Right cardiac atrium (tissue), 5 donors: ENCODE measurements around the gene AHCYL2. TPM values are rescaled to one million over a fixed set of nuclear protein-coding genes. Genes with fewer than 3 reads are reported as not detected.
"Not testable (repeated sequence)": the region's sequence is repeated elsewhere in the genome, so short reads cannot be mapped to it uniquely, and the experiment has no call there.

Experiments used
- ATAC-seq, 2 donors: fragments of 200-7000 bp; cut with Tn5 transposase; one replicate each; pipeline versions ENCODE4 v1.8.0 to v1.9.1; 2020; ENCODE audit warnings: moderate library complexity in 2 of 2, mild to moderate bottlenecking in 1 of 2
- DNase-seq, 3 donors: peaks; one replicate each; pipeline ENCODE4 v3.0.0-alpha.2; 2020
- H3K27ac ChIP-seq: one replicate; pipeline ENCODE4 v1.5.1; 2013; ENCODE audit warnings: mild to moderate bottlenecking, low read length, control low read depth, moderate library complexity
- H3K27me3 ChIP-seq: one replicate; pipeline ENCODE4 v1.6.1; 2013; ENCODE audit not compliant: control insufficient read depth, insufficient read depth
- H3K4me1 ChIP-seq: one replicate; pipeline ENCODE4 v1.6.1; 2013; ENCODE audit warnings: low read length; ENCODE audit not compliant: control insufficient read depth, insufficient read depth
- H3K4me3 ChIP-seq: one replicate; pipeline ENCODE4 v1.5.1; 2013; ENCODE audit warnings: low read length, control low read depth
- H3K9me3 ChIP-seq: one replicate; pipeline ENCODE4 v1.6.1; 2013; ENCODE audit warnings: low read length; ENCODE audit not compliant: control insufficient read depth
- WGBS: extraction: QIAGEN DNeasy Blood & Tissue Kit; methylation state at CpG from one replicate; pipeline ENCODE4 v1.1.7; 2013; 5-methylcytosine and 5-hydroxymethylcytosine counted together
- intact Hi-C, 4 donors: fragments of 100-400 bp; cut with DNase I; formaldehyde crosslinking; loops; one replicate each; pipeline versions ENCODE4 v1.11.0 to v1.14.0; 2022 to 2023
- polyA plus RNA-seq: library from polyadenylated mRNA; stranded (reverse); fragments of 200-250 nt; gene quantifications from one replicate; pipeline ENCODE4 v1.2.3, GENCODE V29; 2013
- total RNA-seq, 4 donors: library from RNA; stranded (reverse); fragmentation: NEBNext Ultra II Directional; extraction: Animal tissue kit (Norgen Biotek cat#: 25700); gene quantifications; one replicate each; pipeline ENCODE4 v1.2.1, GENCODE V29; 2021
- donor health status: healthy with polysubstance abuse.
- donor health status: DM: no; HTN: yes; CAD: no.
- donor health status: DM: no; HTN: no; CAD: no.
- donor health status: DM: no; HTN: yes; CAD: no; lungs with severe emphysema.
- donor health status: DM: yes; HTN: yes; CAD: no.

Gene AHCYL2
- total and polyA plus RNA-seq, 5 donors = 1.8 to 8.8 (median 7.1) TPM

GRCh38 chr7:129433847-129434674, 209.2 kb downstream of the AHCYL2 start, which contains the start of gene STRIP2:
STRIP2 (plus strand) TSS chr7:129434432; CDS start chr7:129434473, 41 bp downstream.
- intact Hi-C loops = no loop called here
- Histone ChIP-seq H3K4me1 (no peaks in the 10 kb centered on the region), H3K9me3 (no peaks in the 10 kb centered on the region), H3K27me3 (no peaks in the 10 kb centered on the region), H3K4me3 (peak within 1 kb of the TSS; percentile 78), H3K27ac (peak within 1 kb of the TSS; percentile 72)
- under 1% methylated on average over 75 of the region's 75 CpGs for WGBS
- ATAC-seq (peak; percentile 99), DNase-seq (peak; percentile 95 to 98 (median 97))

GRCh38 chr7:129434675-129435318, 210.0 kb downstream of the AHCYL2 start:
- under 1% methylated on average over 44 of the region's 44 CpGs for WGBS
- peak; percentile 11 to 42 (median 34) for DNase-seq
- intact Hi-C loops = no loop called here

GRCh38 chr7:129435414-129435829, 210.6 kb downstream of the AHCYL2 start:
- Histone ChIP-seq H3K9me3 (no peaks in the 10 kb centered on the region), H3K4me1 (no peaks in the 10 kb centered on the region), H3K27me3 (no peaks in the 10 kb centered on the region), H3K27ac (no peak overlapping the region), H3K4me3 (no peak overlapping the region)
- WGBS = 89% methylated on average over 2 of the region's 2 CpGs
- intact Hi-C loops = no loop called here
- DNase-seq (no peak), ATAC-seq (no peak)

More at GRCh38 chr7:129434675-129435318, 210.0 kb downstream of the AHCYL2 start:
- H3K9me3 ChIP-seq = no peaks in the 10 kb centered on the region
- H3K4me1 ChIP-seq = no peaks in the 10 kb centered on the region
- peak overlapping the region; percentile 78 for H3K4me3 ChIP-seq
- no peak overlapping the region for H3K27ac ChIP-seq
- peak; percentile 23 to 38 for ATAC-seq
- H3K27me3 ChIP-seq = no peaks in the 10 kb centered on the region

GRCh38 chr7:129436335-129436923, 211.6 kb downstream of the AHCYL2 start:
- DNase-seq = no peak
- Histone ChIP-seq H3K4me1 (no peaks in the 10 kb centered on the region), H3K9me3 (no peaks in the 10 kb centered on the region), H3K27ac (no peak overlapping the region), H3K27me3 (no peaks in the 10 kb centered on the region), H3K4me3 (no peak overlapping the region)
- intact Hi-C loops = no loop called here
- 82% methylated on average over 5 of the region's 5 CpGs for WGBS
- no peak for ATAC-seq

GRCh38 chr7:129437190-129437589, 212.4 kb downstream of the AHCYL2 start:
- intact Hi-C loops = no loop called here
- H3K4me3 ChIP-seq = no peak overlapping the region
- no peaks in the 10 kb centered on the region for H3K4me1 ChIP-seq
- no peak overlapping the region for H3K27ac ChIP-seq
- 95% methylated on average over 5 of the region's 5 CpGs for WGBS
- DNase-seq (no peak), ATAC-seq (no peak)
- H3K9me3 ChIP-seq = no peaks in the 10 kb centered on the region
- no peaks in the 10 kb centered on the region for H3K27me3 ChIP-seq

GRCh38 chr7:129438281-129438838, 213.5 kb downstream of the AHCYL2 start:
- H3K4me1 ChIP-seq = no peaks in the 10 kb centered on the region
- H3K27ac ChIP-seq = no peak overlapping the region
- H3K9me3 ChIP-seq = no peaks in the 10 kb centered on the region
- DNase-seq (no peak), ATAC-seq (no peak)
- 96% methylated on average over 6 of the region's 6 CpGs for WGBS
- intact Hi-C loops = no loop called here
- H3K27me3 ChIP-seq = no peaks in the 10 kb centered on the region
- H3K4me3 ChIP-seq = no peak overlapping the region

GRCh38 chr7:129438839-129439651, 214.2 kb downstream of the AHCYL2 start:
- ATAC-seq (no peak), DNase-seq (no peak)
- no peaks in the 10 kb centered on the region for H3K9me3 ChIP-seq
- H3K27ac ChIP-seq = no peak overlapping the region
- intact Hi-C loops = no loop called here
- WGBS = 77% methylated on average over 5 of the region's 5 CpGs
- no peaks in the 10 kb centered on the region for H3K4me1 ChIP-seq
- H3K27me3 ChIP-seq = no peaks in the 10 kb centered on the region
- H3K4me3 ChIP-seq = no peak overlapping the region

GRCh38 chr7:129439963-129440625, 215.3 kb downstream of the AHCYL2 start:
- Histone ChIP-seq H3K4me3 (no peak overlapping the region), H3K9me3 (no peaks in the 10 kb centered on the region), H3K27me3 (no peaks in the 10 kb centered on the region), H3K4me1 (no peaks in the 10 kb centered on the region), H3K27ac (no peak overlapping the region)
- WGBS = 97% methylated on average over 3 of the region's 3 CpGs
- DNase-seq = no peak
- intact Hi-C loops = no loop called here
- ATAC-seq = no peak

GRCh38 chr7:129443612-129444011, 218.8 kb downstream of the AHCYL2 start:
- H3K27ac ChIP-seq = peak overlapping the region; percentile 56
- no peaks in the 10 kb centered on the region for H3K27me3 ChIP-seq
- no peaks in the 10 kb centered on the region for H3K4me1 ChIP-seq
- H3K4me3 ChIP-seq = no peak overlapping the region
- 24% methylated on average over 2 of the region's 2 CpGs for WGBS
- no peaks in the 10 kb centered on the region for H3K9me3 ChIP-seq
- DNase-seq (peak in 1 of 3 donors; percentile 16), ATAC-seq (peak; percentile 74 to 87)
- intact Hi-C loops = no loop called here

GRCh38 chr7:129444776-129445175, 219.9 kb downstream of the AHCYL2 start:
- H3K27ac ChIP-seq, H3K27me3 ChIP-seq, ATAC-seq, intact Hi-C loops, DNase-seq, H3K4me1 ChIP-seq, H3K9me3 ChIP-seq, H3K4me3 ChIP-seq: not testable (repeated sequence)
- 93% methylated on average over 5 of the region's 5 CpGs for WGBS
